GM12892 (cell line): ENCODE measurements around the gene SYT14.
A peak's percentile ranks its signal among the peaks of the same experiment; 100 is the strongest.
"Not testable (repeated sequence)": the region's sequence is repeated elsewhere in the genome, so short reads cannot be mapped to it uniquely, and the experiment has no call there.

Source experiments
- DNase-seq: peaks from one replicate; pipeline ENCODE4 v3.0.0; 2011; ENCODE audit not compliant: insufficient read length
- FAIRE-seq: peaks from 2 replicates; lab custom pipeline; 2011; peaks lifted over from hg19 to GRCh38; lab: Jason Lieb, UNC
- POLR2A ChIP-seq: IDR thresholded peaks from 2 replicates; pipeline ENCODE4 v1.6.1; 2011; ENCODE audit warnings: low read depth, low read length, control low read depth
- POLR2AphosphoS5 ChIP-seq: IDR thresholded peaks from 2 replicates; pipeline ENCODE4 v1.6.1; 2011; ENCODE audit warnings: low read depth, low read length, control low read depth
- TAF1 ChIP-seq: IDR thresholded peaks from 2 replicates; pipeline ENCODE4 v1.6.1; 2011; ENCODE audit warnings: low read depth, mild to moderate bottlenecking, control low read depth, low read length, borderline replicate concordance

Gene SYT14

DNA sequence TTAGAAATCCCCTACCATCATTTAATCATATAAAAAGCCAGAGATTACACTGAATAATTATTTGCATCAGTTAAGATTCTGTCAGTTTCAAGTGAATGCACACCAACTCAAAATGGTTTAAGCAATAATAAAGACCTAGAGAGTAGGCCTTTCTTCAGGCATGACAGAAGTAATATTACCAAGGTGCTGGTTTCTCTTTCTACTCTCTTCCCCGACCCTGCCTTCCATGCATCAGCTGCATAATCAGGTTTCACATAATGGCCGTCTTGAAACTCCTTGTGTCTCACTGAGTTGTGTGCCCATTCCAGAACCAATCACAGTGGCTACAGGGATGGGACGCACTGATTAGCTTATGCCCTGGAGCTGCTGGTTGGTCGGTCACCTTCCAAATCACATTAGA lies 191.1 kb downstream of the SYT14 start:
- TF ChIP-seq TAF1 = no peak
- TF ChIP-seq POLR2A = no peak
- TF ChIP-seq POLR2AphosphoS5 = no peak
- DNase-seq (no peak), FAIRE-seq (no peak)

DNA sequence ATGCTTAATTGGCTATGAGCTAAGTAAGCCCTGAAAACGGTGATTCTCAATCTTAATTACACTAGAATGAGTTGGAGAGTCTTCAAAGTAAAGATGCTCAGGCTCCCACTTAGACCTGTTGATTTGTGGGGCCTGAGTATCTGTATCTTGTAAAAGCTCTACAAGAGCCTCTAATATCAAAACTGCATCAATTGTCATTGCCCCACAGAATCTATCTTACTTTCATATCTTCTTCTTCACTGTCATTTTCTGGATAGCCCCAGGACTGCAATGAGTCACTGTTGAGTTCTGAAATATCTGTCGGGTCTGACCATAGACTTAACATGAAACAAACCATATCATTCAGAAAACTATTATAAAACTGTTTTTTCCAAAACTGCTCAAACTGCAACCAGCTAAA lies 191.7 kb downstream of the SYT14 start:
- TF ChIP-seq POLR2A (no peak), POLR2AphosphoS5 (no peak), TAF1 (no peak)
- no peak for DNase-seq
- no peak for FAIRE-seq

DNA sequence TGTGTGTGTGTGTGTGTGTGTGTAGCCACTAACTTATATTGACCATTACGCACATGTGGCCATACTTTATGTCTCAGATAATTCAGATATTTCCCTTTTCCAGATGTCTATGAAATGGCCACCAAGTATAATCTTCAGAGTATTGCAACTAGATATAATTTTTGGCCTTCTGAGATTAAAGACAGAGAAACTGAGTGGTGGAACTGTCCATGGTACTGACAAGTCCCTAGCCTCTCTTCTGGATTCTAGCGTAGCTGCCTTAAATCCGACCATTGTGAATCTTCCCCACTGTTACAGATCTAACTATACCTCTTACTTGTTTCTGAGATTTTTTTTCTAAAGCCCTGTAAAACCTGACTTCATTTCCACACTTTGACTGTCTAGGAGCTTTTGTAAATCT lies 194.6 kb downstream of the SYT14 start:
- FAIRE-seq = no peak
- DNase-seq = no peak
- TF ChIP-seq POLR2A (no peak), POLR2AphosphoS5 (no peak), TAF1 (no peak)

DNA sequence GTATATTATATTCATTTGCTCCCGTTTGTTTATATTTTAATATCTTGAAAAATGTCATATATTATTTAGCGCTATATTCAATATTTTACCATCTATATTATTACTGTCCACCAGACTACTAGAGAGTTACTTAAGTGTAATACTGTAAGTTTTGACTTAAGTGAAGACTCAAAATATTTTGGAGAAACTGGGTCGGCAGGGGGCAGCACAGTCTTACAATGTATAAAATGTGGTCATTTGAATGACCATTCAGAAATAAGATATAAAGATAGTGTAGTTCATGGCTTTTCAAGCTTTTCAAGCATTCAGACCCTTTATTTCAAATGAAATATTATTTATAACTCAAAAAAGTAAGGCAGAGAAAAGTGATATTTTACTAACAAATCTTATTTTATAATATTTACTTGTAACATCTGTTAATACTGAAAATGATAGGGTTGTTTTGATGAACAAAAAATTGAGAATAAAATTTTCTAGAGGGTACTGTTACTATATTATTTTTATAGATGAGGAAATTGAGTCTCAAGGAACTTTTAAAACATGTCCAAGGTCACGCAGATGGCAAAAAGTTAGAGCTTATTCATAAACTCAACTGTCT lies 205.5 kb downstream of the SYT14 start:
- FAIRE-seq (no peak), DNase-seq (no peak)
- TF ChIP-seq TAF1 (no peak), POLR2AphosphoS5 (no peak), POLR2A (no peak)

DNA sequence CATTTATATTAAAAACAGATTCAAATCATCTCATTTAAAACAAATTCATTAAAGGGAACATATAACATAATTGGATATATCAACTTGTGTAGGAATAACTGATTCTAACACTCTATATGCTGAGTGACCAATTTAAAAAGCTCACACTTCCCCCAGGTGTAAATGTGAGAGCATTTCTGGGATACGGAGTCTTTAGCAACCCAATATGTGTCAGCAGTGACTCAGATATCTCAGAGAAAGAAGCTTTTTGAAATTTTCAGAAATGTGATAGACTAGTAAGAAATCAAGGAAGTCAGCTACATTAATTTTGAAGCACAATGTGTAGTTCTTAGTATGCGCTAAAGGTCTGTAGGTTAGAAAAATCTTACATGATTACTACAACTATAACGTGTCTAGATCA lies 206.7 kb downstream of the SYT14 start:
- no peak for FAIRE-seq
- no peak for TF ChIP-seq POLR2AphosphoS5
- TF ChIP-seq POLR2A = no peak
- TF ChIP-seq TAF1 = no peak

DNA sequence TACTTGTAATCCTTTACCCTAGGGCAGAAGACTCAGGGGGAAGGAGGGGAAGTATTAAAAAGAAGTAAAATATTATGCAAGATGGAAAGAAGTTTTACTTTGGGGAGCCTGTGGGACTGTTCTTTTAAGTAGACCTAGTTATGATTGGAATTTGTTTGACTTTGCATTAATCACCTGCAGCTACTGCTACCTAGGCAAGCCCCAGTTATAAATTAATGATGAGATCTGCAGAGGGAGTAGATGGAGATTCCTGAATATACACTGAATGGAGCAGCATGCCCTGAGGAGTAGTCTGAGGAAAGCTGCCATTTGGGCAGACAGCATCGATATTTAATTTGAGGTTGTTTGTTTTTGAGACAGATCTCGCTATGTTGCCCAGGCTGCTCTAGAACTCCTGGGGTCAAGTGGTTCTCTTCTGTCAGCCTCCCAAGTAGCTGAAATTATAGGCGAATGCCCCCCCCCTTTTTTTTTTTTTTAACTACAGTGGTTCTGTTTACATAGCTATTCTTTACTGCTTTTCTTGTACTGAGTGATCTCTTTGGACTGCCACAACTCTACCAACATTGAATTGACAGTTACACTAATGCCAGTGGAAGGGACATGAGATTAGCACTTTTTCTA lies 213.1 kb downstream of the SYT14 start:
- no peak for TF ChIP-seq POLR2AphosphoS5
- TF ChIP-seq TAF1 = no peak
- no peak for TF ChIP-seq POLR2A
- no peak for DNase-seq
- no peak for FAIRE-seq

More for the DNA sequence above, 206.7 kb downstream of the SYT14 start:
- DNase-seq = no peak

DNA sequence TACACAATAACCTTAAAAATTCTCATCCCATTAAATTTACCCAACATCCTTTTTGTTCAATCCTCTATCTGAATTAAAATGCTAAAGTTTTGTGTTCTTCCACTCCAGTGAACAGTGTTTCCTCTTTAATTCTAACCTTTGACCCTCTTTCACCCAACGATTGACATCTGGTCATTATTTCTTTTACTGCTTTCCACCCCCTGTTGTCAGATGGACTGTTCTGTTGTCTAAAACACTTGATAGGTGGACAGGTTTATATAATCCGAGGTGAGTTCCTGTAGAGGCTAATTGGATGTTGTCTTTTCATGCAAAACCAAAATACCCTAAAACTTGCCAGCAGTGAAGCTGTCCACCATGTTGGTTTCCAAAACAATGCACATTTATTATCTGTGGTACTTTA lies 221.2 kb downstream of the SYT14 start:
- DNase-seq (no peak), FAIRE-seq (no peak)
- TF ChIP-seq TAF1 (no peak), POLR2AphosphoS5 (no peak), POLR2A (no peak)

DNA sequence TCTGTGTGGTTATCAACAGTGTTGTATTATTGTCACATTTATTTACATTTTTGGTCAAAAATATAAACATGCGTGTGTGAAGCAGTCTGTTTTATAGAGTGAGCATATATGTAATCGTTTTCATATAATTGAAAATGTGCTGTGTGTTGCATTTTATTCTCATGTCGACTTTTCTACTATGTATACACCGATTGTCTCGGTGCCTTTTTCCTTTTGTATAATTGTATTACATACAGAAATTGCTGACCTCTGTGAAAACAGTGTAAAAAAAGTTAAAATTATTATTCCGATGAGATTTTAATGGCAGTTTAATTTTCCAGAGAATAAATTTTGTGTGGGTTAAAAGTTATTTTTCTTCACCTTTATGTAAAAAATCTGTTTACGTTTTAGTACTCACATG lies 232.2 kb downstream of the SYT14 start:
- FAIRE-seq = peak; percentile 24
- TF ChIP-seq POLR2AphosphoS5 (no peak), POLR2A (no peak), TAF1 (no peak)
- no peak for DNase-seq

DNA sequence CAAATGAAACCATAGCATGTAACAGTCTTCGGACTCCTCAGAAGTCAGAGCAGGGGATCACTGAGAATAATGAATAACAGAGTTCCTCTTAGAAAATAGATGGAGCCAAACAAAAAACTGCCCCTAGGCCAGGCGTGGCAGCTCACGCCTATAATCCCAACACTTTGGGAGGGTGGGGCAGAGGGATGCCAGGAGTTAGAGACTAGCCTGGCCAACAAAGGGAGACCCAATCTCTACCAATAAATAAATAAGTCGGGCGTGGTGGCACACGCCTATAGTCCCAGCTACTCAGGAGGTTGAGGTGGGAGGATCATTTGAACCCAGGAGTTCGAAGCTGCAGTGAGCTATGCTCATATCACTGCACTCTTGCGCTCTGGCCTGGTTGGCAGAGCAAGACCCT lies 236.1 kb downstream of the SYT14 start:
- TF ChIP-seq TAF1 = no peak
- TF ChIP-seq POLR2A = no peak
- TF ChIP-seq POLR2AphosphoS5 = no peak
- no peak for DNase-seq
- FAIRE-seq = no peak

DNA sequence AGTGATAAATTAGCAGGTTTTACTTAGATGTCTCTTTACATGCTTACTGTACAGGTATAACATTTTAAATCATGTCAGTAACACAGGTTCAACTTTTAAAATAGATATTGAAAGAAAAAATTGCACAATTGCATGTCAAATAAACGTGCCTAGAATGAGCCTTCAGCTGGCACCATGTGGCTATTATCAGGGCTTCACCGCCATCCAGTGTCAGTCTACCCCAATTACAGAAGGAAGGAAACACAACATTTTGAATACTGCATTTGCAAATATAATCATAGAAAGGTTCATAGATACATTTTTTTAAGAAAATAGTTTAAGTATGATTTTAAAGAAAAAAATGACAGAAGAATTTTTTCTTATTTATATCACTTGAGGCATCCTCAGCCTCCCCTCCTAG lies 247.0 kb downstream of the SYT14 start:
- TF ChIP-seq POLR2AphosphoS5 = no peak
- no peak for TF ChIP-seq POLR2A
- no peak for TF ChIP-seq TAF1
- no peak for FAIRE-seq
- no peak for DNase-seq

DNA sequence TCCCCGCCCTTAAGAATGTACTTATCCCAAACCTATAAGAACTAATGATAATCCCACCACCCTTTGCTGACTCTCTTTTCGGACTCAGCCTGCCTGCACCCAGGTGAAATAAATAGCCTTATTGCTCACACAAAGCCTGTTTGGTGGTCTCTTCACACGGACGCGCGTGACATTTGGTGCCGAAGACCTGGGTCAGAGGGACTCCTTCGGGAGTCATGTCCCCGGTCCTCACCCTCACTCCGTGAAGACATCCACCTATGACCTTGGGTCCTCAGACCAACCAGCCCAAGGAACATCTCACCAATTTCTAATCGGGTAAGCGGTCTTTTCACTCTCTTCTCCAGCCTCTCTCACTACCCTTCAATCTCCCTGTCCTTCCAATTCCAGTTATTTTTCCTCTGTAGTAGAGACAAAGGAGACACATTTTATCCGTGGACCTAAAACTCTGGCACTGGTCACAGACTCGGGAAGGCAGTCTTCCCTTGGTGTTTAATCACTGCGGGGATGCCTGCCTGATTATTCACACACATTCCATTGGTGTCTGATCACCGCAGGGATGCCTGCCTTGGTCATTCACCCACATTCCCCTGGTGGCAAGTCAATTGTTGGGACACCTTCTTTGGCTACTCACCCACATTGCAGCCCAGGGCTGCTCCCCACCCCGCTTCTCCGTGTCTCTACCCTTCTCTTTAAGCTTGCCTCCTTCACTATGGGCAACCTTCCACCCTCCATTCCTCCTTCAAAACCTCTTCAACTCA lies 250.0 kb downstream of the SYT14 start:
- FAIRE-seq, DNase-seq: not testable (repeated sequence)

DNA sequence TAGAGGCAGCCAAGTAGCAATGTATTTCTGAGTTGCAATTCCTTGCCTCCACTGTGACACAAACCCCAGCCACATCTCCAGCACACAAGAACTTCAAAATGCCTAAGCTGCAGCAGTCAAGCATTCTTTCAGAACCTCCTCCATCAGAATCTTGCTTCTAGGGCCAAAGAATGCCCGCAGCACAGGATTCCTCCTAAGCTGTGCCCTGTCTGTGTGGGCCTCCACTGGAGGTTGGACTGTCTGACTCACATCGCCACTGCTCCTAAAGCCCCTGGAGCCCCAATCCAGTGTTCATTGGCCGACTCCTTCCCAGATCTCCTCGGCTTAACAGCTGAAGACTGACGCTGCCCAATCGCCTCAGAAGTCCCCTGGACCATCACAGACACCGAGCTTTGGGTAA lies 251.4 kb downstream of the SYT14 start:
- DNase-seq (no peak), FAIRE-seq (no peak)
- no peak for TF ChIP-seq POLR2A
- no peak for TF ChIP-seq TAF1
- TF ChIP-seq POLR2AphosphoS5 = no peak
